ENCODE data around the gene NPM3.
A peak's percentile ranks its signal among the peaks of the same experiment; 100 is the strongest.

NPM3 gene, protein sequence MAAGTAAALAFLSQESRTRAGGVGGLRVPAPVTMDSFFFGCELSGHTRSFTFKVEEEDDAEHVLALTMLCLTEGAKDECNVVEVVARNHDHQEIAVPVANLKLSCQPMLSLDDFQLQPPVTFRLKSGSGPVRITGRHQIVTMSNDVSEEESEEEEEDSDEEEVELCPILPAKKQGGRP

DNA sequence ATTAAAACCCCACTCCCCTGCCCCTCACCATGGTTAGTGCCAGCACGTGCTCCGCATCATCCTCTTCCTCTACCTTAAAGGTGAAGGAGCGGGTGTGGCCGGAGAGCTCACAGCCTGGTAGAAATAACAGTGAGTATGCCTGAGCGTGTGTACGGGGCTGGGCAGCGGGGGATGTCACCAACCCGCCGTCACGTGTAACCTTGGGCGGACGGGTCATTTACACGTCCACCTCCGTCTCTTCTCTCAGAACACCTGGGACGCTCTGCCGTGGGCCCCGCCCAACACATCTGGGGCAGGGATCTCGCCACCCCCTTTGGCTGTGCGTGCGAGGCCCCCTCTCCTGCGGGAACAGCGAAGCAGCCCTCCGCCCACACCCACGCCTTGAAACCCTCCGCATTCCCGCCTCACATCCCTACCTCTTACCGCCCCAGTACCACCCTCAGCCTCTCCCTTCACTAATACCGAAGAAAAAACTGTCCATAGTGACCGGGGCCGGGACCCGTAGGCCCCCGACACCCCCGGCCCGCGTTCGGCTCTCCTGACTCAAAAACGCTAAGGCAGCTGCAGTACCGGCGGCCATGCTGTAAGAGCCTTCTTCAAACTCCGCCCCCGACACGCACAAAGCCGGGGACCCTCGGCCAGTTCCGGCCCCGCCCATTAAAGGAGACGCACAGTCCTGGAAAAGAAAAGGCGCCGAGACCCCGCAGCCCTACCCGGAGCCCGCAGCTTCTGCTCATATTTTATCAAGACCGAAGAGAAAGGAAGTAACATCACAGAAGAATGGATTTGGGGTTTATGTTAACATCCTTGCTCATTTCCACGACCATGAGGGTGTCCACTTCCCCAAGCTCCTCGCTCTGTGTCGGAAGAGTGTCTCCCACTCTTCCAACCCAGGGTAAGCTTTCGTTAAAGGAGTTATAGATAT lies at the start of gene NPM3:
Gene NPM3, minus strand, starts transcription at position 636 of the 925 bp plus-strand sequence. Its CDS starts 56 bp downstream, at position 580.
- DNase-seq: peak; percentile 55 to 75 (median 65)

DNA sequence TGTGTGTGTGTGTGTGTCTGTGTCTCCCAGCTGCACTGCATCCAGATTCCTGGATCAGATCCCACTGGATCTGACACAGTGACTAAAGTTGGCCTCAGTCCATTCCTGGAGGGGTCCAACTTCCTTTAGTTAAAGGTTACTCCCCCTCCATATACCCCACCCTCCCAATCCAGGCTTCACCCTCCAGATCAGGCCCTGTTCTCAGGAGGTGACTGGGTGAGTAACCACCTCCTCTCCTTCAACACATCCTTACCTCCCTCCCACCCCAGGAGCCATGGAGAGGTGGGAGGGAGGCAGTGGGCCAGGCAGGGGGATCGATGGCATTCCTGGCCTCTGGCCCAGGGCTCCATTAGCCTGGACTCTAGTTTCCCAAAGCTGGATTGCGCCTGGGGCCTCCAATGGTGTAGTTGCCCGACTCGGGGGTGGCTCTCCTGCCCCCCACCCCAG lies 49.1 kb upstream of the NPM3 start:
- no peak for DNase-seq

DNA sequence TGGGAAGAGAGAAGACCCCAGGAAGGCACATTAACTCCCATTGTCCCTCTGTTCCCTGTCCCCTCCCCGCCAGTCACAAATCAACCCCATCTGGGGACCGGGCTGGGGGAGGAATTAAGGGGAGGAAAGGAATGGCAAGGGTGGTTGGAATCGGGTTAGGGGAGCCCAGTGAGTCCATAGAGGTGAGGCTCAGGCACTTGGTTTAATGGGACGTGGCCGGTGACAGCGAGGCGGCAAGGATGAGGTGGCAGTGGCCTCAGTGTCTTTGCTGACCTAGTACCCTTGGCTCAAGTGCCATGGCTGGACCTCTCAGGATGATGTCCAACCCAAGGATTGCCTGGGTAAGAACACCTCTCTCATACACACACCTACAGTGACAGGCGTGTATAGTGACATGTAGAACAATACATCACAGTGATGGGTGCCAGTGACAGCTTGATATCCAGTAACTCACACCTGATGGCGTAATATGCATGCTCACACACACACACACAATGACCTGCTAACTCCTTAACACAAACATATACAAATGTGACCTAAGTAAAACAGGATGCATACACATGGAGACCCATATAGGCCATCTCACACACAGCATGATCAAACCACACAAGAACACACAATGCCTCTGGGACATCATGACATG lies 48.0 kb upstream of the NPM3 start:
- no peak for DNase-seq

DNA sequence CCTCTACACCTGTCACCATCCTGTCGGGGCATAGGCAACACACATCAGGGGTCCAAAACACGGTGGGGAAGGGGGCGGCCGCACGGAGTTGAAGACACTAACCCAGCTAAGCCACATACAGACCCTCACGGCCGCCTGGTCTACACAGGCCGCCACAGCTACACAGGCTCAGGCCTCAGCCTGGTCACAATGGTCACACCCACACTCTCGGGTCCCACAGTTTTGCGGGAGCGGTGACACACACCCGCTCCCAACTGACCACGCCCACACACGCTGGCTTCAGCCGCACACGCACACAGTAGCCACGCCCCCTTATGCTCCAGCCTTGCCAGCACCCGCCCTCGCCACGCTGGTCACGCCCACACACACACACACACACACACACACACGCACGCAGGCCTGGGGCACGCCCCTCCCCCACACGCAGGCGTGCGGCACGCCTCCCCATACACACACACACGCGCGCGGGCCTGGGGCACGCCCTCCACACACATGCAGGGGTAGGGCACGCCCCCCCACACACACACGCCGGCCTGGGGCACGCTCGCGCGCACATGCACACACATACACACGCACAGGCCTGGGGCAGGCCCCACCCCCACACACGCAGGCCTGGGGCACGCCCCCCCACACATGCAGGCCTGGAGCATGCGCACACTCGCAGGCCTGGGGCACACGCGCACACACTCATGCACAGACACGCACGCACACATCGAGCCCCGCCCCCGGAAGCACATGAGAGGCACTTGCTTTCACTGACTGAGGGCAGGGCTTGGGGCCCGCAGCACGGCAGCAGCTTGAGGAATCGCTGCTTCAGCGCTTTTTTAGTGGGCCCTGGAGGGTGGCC lies 47.3 kb upstream of the NPM3 start:
- peak; percentile 84 to 94 (median 89) for DNase-seq

DNA sequence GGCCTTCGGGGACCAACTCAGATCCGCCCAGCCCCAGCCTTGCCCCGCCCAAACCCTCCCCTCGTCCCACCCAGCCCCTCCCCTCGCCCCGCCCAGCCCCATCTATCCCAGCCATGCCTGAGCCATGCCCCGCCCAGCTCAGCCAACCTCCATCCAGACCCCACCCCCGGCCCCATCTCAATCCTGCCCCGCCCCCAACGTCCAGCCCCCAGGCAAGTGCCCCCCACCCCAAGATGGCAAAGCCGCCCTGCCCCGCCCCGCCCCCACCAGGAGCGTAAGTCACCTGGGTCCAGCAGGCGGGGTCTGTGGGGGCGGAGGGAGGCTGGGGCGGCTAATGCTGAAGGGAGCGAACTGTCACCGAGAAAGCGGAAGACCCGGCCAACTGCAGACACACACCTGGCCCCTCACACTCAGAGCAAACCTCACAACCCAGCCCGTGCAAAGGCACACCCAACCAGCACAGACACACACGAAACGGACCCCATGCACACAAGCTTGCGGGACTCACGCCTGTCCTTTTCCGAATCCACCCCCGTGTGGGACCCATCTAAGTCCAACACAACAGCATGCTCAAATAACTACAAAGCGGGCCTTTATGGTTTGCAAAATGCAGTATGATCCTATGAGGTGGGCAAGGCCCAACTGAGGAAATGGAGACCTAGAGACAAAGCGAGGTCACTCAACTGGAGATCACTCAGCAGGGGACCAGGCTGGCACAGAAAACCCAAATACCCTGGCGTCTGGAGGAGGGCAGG lies 46.5 kb upstream of the NPM3 start:
- peak in 3 of 4 experiments; percentile 25 to 69 (median 34) for DNase-seq

DNA sequence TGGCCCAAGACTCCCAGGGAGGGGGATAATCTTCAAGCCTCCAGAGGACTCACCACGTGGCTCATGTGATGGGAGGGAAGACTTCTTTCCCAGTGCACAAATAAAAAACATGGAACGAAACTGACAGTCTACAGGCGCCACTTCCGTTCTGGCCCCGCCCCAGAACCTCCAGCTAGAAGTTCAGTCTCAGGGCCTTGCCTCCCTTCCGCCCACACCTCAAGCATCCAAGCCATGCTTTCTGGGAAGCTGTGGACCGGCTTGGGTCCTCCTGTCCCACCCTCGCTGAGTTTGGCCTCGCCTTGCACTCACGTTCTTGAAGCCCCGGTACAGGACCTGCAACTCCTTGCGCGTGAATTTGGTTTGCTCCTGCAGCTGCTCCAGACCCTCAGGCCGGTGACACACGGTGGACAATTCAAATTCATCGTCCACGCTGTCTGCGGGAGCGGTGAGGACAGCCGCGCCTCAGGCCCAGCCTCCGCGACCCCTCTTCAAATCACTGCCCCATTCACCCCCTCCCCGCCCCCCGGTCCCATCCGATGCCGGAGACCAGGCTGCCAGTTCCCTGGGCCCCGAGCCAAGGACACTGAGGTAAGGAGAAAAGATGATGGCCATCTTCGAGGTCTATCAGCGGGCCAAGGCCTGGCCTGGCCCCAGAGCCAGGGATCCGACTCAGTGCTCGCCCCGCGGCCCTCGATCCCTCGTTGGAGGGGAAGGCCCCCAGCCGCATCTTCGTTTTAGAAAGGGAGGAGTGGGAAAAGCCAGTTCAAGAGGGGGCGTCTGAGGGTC lies 45.7 kb upstream of the NPM3 start:
- no peak for DNase-seq

DNA sequence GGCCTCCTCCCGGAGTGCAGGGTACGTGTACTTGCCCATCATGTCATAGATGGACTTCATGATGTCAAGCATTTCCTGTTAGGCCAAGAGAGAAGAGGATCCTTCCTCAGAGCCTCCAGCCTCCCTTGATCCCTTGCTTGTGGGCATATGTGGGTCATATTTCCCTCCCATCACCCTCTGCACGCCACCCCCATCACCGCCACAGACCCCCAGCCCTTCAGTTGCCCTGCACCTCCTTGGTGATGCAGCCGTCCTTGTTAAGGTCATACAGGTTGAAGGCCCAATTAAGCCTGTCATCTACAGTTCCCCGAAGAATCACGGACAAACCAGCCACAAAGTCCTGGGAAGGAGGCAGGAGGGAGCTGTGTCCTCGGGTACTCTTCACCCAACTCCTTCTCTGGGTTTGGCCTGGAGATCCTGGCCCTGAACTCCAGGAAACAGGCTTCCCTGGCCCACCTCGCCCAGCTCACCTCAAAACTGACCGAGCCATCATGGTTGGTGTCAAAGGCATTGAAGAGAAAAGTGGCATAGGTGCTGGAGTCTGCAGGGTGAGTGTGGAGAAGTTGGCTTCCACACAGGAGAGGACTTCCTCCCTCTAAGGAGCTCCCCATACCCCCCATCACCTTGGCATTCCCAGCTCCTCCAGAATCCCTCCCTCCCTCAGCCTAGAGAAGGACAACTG lies 44.8 kb upstream of the NPM3 start:
- DNase-seq: no peak

DNA sequence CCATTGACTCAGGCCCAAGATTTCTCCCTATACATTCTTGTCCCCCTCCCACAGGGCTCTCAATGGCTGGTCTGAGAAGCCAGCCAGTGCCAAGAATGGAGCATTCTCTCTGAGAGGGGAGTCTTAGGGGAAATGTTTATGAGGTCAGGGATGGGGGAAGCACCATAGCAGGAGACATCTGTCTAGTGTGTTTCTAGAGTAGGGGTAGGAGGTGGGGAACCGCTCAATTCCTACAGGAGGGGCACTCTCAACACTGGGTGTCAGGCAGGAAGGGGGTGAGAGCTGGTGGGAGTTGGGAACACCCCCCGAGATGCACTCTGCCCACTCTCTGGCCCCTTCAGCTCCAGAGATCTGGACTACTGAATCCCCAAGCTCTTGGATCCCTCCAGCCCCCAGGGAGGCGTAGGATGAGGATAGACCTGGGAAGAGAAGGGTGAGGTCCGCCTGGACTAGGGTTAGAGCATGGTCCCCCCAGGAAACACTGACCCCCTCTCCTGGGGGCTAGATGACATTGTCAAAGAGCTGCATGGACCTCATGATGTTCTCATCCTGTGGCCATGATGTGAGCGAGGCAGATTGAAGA lies 43.7 kb upstream of the NPM3 start:
- DNase-seq: no peak

DNA sequence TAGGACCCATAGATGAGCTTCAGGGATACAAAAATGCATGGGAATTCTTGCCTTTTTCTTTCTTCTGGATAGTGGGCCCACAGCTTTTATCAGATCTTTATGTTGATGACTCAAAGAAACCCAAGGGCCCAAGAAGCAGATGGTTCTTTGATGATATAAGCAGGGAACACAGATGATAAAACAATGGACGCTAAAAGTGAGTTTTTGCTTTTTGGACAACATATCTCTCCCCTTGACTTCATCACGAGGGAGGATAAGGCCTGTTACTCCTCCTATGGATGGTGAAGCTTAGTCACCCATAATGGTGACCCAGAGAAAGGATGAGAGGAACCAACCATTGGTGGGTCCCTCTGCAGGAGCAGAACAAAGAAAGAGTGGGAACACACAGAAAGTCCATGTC lies 41.5 kb upstream of the NPM3 start:
- DNase-seq: no peak

DNA sequence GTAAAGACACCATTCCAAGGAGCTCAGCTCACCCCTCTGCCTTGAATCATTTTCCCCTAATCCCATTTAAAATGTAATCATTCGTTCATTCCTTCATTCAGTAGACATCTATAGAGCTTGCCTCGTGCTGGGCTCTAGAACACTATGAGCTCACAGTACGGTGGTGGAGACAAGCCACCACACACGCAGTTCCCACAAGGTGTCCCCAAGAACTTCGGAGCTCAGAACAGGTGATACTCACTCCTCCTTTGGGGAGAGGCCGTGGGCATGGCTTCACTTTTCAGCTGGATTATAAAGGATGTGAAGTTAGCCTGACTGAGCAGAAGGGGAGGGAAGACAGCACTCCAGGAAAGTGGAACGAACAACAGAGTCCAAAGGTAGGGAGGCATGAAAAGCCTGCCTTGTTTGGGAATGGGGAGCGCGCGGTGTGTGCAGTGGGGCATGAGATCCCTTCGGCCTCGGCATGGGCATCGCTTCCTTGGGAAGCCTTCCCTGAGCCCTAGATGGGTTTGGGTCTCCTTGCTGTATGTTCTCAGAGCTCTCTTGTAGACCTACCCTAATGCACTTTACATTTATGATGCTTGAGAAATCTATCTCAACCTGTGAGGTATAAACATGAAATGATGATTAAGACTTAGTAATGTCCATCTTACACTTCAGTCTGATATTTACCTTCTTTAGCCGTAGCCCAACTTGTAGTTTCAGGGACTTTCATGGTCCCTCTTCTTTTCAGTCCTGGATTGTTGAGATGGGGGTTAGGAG lies 35.8 kb upstream of the NPM3 start:
- peak in 1 of 4 experiments; percentile 28 for DNase-seq

DNA sequence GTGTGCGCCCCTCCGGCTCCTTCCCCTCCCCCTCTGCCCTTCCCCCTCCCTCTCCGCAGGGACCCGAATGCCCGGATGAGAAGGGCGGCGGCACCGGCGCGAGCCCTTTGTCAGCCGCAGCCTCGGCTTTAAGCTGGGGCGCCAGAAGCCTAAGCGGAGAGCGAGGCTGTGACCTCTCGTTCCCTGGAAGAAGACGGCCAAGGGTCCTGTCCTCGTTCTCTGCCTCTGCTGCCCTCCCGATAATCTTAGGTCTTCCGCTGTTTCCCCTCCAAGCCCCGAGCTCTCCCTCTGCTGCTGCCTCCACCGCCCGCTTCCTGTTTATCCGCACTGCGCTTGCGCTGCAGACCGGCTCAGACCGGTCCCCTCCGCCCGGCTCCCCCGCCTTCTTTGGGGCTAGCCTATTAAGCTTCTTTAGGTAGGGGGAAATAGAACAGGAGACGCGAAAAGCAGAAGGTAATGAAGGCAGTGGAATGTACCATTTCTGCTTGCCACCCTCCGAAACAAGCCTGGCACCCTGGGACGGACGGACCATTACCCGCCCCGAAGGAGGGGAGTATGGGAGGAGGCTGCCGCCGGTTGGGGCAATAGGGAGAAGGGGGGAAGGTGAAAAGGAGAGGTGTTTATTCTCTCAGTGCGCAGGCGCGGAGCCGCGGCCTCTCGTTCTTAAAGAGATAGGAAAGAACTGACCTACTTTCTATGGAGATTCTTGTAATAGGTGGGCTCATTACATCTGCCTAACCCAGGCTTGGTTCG lies 35.0 kb upstream of the NPM3 start, which contains the start of gene OGA:
Gene OGA, minus strand, starts transcription at position 326 of the 753 bp plus-strand sequence. CDS start 422 bp downstream, outside the sequence.
- peak; percentile 99 to 100 (median 100) for DNase-seq

DNA sequence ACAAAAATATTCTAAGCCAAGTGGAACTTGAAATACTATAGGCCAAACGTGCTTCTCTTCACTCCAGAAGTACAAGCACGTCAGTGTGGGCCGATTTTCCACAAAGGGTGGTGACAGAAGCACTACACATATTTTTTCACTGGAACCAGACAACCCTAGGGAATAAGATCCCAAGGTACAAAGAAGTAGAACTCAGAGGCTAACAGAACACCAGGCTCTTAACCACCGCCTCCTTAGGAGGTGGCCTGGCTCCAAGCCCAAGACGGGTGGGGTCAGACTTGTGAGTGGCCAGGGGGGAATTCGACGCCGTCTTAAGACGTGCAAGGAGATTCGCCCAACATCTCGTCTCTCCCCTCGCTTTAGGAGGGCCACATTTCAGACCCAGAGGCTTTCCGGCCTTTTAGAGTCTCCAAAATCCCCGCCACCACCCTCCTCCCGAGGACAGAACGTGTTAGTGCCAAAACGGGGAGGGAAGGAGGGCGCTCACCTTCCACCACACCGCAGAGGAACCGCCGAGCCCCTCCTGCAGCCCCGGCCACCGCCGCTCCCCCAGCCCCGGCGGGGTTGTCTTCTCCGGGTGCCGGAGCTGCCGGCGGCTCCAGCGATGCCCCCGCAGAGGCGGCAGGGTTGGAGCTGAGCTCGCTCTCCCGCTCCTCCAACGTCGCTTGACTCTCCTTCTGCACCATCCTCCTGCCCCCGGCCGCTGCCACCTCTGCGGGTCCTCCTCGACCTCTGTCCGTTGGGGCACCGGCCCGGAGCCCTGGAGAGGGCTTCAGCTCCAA lies 34.3 kb upstream of the NPM3 start:
- peak in 2 of 4 experiments; percentile 33 to 35 for DNase-seq

DNA sequence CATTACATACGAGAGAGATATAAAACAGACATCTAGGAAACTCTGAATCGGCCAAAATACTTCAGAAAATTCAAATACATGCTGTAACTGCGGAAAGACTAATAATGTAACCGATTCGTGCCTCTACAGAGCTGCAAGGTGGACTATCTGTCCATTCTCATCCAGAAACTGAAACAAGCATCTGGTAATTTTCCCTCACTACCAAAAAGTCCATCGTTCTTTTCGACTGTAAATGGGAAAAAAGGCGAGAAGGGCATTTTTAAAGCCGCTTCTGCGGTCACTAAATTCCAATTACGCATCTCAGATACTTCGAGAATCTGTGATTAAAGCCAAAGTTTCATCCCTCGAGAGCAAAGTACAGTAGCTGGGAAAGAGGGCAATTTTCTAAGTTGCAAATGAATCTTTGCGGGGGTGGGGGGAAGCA lies 33.7 kb upstream of the NPM3 start:
- DNase-seq: no peak

DNA sequence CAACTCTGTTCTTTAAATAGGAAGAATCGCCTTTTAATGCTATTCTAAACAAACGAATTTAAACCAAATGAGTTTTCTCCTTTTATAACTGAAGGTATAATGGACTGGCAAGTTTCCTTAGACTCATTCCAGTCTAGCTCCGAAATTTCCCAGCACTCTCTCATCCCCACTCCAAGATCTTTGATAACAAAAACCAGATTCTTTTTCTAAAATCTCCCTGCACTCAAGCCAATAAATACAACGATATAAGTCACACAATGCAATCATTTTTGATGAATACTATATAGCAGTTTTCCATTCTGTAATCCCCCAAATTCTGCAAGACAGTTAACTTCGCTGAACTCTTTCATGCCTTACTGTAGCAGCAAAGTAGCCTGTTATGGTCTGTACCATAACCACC lies 33.1 kb upstream of the NPM3 start:
- no peak for DNase-seq

DNA sequence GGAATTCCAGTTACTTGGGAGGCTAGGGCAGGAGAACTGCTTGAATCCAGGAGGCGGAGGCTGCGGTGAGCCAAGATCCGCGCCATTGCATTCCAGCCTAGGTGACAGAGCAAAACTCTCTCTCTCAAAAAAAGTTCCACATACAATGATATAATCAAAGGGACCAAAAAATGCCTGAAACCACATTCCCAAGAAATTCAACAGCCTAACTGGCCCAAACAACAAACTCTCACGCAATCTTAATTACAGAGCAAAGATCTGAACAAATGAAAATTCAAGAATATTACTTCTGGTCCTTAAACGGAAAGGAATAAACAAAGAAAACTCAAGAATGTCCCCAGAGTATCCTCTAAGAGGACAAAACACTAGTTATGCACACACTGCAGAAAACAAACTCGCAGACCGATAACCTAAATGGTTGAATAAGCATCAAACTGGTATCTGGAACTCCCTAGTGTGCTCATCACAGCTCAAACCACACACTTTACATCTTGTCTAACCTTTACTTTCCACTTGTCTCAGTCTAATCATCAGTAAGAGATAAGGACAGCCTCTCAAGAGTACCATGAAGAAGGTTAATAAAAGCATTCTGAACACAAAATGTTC lies 31.3 kb upstream of the NPM3 start:
- no peak for DNase-seq

DNA sequence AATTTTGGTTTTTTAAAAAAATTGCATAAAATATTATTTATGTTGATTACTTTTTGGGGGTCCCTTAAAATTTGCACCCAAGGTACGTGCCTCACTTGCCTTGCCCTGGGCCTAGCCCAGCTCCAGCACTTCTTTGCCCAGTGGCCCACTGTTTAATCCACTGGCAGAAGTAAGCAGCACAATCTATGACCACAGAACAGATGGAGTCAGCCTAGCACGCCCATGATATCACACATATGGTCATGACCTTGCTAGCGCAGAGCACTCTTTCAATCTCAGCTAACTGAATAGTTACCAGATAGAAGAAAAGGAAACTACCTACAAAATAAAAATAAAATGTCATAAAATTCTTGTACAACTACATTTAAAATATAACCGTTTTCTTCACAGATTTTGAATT lies 29.4 kb upstream of the NPM3 start:
- DNase-seq: no peak

DNA sequence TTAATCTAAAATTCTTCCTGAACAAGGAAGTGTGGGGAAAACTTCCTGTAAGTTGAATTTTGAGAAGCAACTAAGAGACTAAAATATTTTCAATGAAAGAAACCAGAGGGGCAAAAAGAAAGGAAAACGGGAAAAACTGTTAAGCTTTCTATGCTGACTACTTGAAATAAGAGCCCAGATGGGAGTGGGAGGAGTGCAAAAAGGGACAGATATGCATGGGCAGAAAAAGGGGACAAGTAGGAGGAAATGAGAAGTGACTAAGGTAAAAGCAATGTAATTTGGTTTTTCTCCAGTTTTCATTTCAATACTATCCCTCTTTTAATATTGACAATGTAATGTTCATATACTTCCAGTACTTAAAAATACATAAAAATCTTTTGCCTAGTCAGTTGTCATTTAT lies 23.9 kb upstream of the NPM3 start:
- no peak for DNase-seq
